Ovary (tissue), 9 donors: ENCODE results near the gene MROH9. TPM values are rescaled to one million over a fixed set of nuclear protein-coding genes. Genes with fewer than 3 reads are reported as not detected.

Experiments
- DNase-seq, 5 donors: peaks; one replicate each; pipeline ENCODE4 v3.0.0-alpha.2; 2019 to 2020
- H3K27ac ChIP-seq, 2 donors: fragments of 200-600 bp; one replicate each; pipeline versions ENCODE4 v1.5.1 to v1.8.0; 2019 to 2022
- H3K27me3 ChIP-seq: fragments of 200-600 bp; one replicate; pipeline ENCODE4 v1.8.0; 2022
- H3K36me3 ChIP-seq: fragments of 200-600 bp; sonication (generic); one replicate; pipeline ENCODE4 v1.5.1; 2019
- H3K4me1 ChIP-seq: one replicate; pipeline ENCODE4 v1.8.1; 2013; ENCODE audit warnings: mild to moderate bottlenecking, moderate library complexity; ENCODE audit not compliant: insufficient read depth
- H3K4me3 ChIP-seq: fragments of 200-600 bp; sonication (generic); one replicate; pipeline ENCODE4 v1.5.1; 2017
- H3K9me3 ChIP-seq, 2 donors: fragments of 200-600 bp in 1 of 2; sonication (generic) in 1 of 2; one replicate each; pipeline versions ENCODE4 v1.5.1 to v1.8.1; 2013 to 2019; ENCODE audit warnings: mild to moderate bottlenecking in 1 of 2, moderate library complexity in 1 of 2
- EP300 ChIP-seq: sonication (generic); formaldehyde crosslinking; IDR thresholded peaks from one replicate; pipeline ENCODE4 v1.6.1; 2017; ENCODE audit warnings: antibody characterized with exemption
- POLR2A ChIP-seq: fragments of 450-650 bp; IDR thresholded peaks from one replicate; pipeline ENCODE4 v1.6.1; 2017; ENCODE audit warnings: antibody characterized with exemption, mild to moderate bottlenecking, moderate library complexity
- WGBS, 3 donors: extraction: QIAGEN DNeasy Blood & Tissue Kit in 1 of 3; methylation state at CpG; one replicate each; pipeline versions ENCODE4 v1.1.5 to v1.1.7; 2013 to 2017; 5-methylcytosine and 5-hydroxymethylcytosine counted together
- intact Hi-C, 4 donors: fragments of 100-400 bp; cut with DNase I; formaldehyde crosslinking; loops; one replicate each; pipeline versions ENCODE4 v1.11.0 to v1.15.1; 2022 to 2023
- polyA plus RNA-seq, 2 donors: library from polyadenylated mRNA; stranded (reverse); fragments of 200-250 nt in 1 of 2; fragments of 350-450 nt in 1 of 2; fragmentation: Illumina TruSeq in 1 of 2; extraction: RNeasy Lipid Tissue Mini Kit (QIAGEN cat#74804) in 1 of 2; gene quantifications; one replicate each; pipeline ENCODE4 v1.2.3, GENCODE V29; 2013 to 2014
- total RNA-seq, 7 donors: library from RNA; depleted of rRNA in 2 of 7; stranded (reverse); fragments of >200 nt in 2 of 7; fragmentation: NEBNext Ultra II Directional in 3 of 7; extraction: Animal tissue kit (Norgen Biotek cat#: 25700) in 3 of 7; gene quantifications; one replicate each; pipeline versions ENCODE4 v1.1.0 to v1.2.4, GENCODE V29; 2016 to 2023
- TF ChIP-seq, protein P1 (sequence below), 3 donors: fragments of 450-650 bp in 2 of 3; fragments of 200-600 bp in 1 of 3; IDR thresholded peaks; one replicate each; pipeline versions ENCODE4 v1.5.1 to v1.8.0; 2016 to 2022; ENCODE audit warnings: antibody characterized with exemption in 3 of 3, mild to moderate bottlenecking in 1 of 3
- donor health status: DM: no; HTN: no; CAD: no; lungs with moderate emphysema.
- donor health status: DM: no; HTN: no; CAD: no.
- donor health status: Bipolar disorder and iron deficiency.
- donor health status: DM: yes; HTN: yes; CAD: no.
- donor health status: DM: no; HTN: no; CAD: no.
- donor health status: DM: yes; HTN: yes; CAD: no.

MROH9 gene
- total and polyA plus RNA-seq, 9 donors, result 0.07 to 1.3 (median 0.16) TPM; not detected in 5

DNA sequence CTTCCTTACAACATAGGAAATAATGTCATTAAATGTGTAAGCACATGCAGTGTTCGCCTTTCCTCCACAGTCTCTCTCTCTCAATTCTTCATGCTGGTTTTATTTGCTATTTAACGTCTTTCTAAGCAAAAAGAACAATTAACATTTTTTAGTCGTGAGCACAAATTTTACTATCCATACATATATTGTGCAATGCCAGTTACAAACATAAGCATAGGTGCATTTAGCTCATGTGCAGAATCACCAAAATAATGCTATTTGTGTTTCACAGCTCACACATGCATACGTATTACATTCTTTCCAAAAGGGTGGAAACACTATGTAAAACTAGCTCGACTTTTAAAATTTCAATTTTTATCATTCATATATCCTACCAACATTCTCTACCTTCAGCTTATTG lies 52.1 kb downstream of the MROH9 start:
- intact Hi-C loops, result no loop called here
- TF ChIP-seq EP300, result no peak
- TF ChIP-seq, protein P1, sequence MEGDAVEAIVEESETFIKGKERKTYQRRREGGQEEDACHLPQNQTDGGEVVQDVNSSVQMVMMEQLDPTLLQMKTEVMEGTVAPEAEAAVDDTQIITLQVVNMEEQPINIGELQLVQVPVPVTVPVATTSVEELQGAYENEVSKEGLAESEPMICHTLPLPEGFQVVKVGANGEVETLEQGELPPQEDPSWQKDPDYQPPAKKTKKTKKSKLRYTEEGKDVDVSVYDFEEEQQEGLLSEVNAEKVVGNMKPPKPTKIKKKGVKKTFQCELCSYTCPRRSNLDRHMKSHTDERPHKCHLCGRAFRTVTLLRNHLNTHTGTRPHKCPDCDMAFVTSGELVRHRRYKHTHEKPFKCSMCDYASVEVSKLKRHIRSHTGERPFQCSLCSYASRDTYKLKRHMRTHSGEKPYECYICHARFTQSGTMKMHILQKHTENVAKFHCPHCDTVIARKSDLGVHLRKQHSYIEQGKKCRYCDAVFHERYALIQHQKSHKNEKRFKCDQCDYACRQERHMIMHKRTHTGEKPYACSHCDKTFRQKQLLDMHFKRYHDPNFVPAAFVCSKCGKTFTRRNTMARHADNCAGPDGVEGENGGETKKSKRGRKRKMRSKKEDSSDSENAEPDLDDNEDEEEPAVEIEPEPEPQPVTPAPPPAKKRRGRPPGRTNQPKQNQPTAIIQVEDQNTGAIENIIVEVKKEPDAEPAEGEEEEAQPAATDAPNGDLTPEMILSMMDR (IDR thresholded peaks at IDR 0.05), result no peak
- no peak for TF ChIP-seq POLR2A

DNA sequence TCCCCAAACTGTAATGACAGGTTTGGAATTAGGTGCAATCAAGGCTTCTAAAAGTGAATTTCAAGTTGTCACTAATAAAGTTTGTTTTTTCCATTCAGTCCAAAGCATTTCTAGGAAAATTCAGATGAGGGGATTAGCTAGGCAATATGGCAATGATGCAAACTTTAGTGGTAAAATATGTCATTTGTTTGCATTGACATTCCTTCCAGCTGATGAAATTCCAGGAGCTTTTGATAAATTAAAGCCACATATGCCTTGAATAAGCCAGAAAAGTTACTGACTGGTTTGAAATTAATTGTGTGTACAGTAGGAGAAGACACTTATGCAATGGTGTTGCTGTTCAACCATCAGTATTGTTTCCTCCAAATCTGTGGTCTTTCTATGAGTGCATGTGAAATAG lies 57.8 kb downstream of the MROH9 start:
- no peaks in the 10 kb centered on the region for H3K36me3 ChIP-seq
- DNase-seq, result no peak
- no peak overlapping the region for H3K27ac ChIP-seq
- no peaks in the 10 kb centered on the region for H3K27me3 ChIP-seq
- H3K9me3 ChIP-seq, result no peaks in the 10 kb centered on the region
- intact Hi-C loops, result no loop called here
- no peak overlapping the region for H3K4me3 ChIP-seq
- no peak for TF ChIP-seq POLR2A
- no peaks in the 10 kb centered on the region for H3K4me1 ChIP-seq

More for the DNA sequence above, 52.1 kb downstream of the MROH9 start:
- no peak overlapping the region for H3K27ac ChIP-seq
- no peaks in the 10 kb centered on the region for H3K9me3 ChIP-seq
- no peak for DNase-seq
- 90 to 97% (median 92%) methylated on average over 5 of the region's 5 CpGs for WGBS, 3 donors
- no peaks in the 10 kb centered on the region for H3K27me3 ChIP-seq
- H3K36me3 ChIP-seq, result no peaks in the 10 kb centered on the region
- no peaks in the 10 kb centered on the region for H3K4me1 ChIP-seq
- H3K4me3 ChIP-seq, result no peak overlapping the region

DNA sequence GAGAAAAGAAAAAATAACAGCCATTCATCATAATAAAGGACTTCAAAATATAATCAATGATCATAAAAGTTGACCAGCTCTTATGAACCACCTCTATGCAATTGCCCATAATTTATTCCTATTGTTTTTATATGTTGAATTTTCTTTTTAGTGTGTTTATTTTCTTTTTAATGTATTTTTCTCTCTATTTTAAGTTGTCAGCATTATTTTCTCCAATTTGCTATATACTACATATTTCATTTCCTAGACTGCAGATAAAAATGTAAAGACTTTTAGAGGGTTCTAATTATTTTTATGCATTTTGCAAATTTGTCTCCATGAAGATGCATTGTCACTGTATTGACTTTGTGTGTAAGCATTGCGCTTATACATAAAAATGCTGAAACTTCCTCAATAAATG lies 58.4 kb downstream of the MROH9 start:
- H3K4me3 ChIP-seq, result no peak overlapping the region
- H3K27me3 ChIP-seq, result no peaks in the 10 kb centered on the region
- H3K27ac ChIP-seq, result no peak overlapping the region
- TF ChIP-seq, protein P1 (IDR thresholded peaks at IDR 0.05), result no peak
- no peak for TF ChIP-seq EP300
- no peak for TF ChIP-seq POLR2A
- H3K9me3 ChIP-seq, result no peaks in the 10 kb centered on the region
- no peaks in the 10 kb centered on the region for H3K4me1 ChIP-seq
- H3K36me3 ChIP-seq, result no peaks in the 10 kb centered on the region
- DNase-seq, result no peak
- WGBS, 3 donors, result 98 to 100% (median 99%) methylated on average over 1 of the region's 1 CpG
- intact Hi-C loops, result no loop called here

DNA sequence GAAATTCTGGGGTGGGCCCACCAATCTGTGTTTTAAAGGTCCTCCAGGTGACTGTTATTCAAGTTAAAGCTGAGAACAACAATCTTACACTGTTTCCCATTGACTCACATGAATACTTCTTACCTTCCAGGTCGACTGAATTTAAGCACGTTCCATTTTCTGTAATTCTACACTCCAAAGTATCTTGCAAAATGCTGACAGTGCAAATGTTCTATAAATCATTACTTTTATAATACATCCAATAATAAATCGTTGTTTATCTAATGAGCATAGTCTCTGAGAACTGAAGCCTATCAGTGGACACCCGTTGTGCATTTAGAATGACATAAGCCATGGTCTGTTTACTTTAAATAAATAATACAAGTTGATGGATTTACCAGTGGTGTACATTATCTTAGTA lies 79.5 kb downstream of the MROH9 start:
- H3K27me3 ChIP-seq, result no peaks in the 10 kb centered on the region
- TF ChIP-seq EP300 (no peak), POLR2A (no peak)
- TF ChIP-seq, protein P1 (IDR thresholded peaks at IDR 0.05), result no peak
- no peaks in the 10 kb centered on the region for H3K4me1 ChIP-seq
- no peak for DNase-seq
- 62 to 67% (median 66%) methylated on average over 4 of the region's 4 CpGs for WGBS, 3 donors
- H3K9me3 ChIP-seq, result no peaks in the 10 kb centered on the region
- H3K4me3 ChIP-seq, result no peak overlapping the region
- H3K27ac ChIP-seq, result no peak overlapping the region
- H3K36me3 ChIP-seq, result no peaks in the 10 kb centered on the region
- intact Hi-C loops, result no loop called here

DNA sequence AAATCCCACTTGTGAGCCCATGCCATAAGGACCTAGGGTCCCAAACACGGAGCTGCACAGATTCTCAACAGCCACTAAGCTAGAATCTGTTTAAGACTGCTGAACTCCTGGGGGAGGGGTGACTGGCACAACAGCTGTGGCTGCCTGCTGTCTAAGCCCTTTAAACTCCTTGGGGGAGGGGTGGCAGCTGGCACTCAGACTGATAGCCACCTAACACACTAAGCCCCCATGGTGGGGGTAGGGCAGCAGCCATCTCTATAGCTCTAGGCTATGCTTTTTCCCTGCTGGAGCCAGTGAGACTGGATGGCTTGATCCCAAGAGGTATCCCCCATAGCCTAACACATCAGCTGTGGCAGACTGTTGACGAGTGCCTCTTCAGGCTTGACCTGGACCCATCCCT lies 82.1 kb downstream of the MROH9 start:
- Histone ChIP-seq H3K4me1 (no peaks in the 10 kb centered on the region), H3K27ac (no peak overlapping the region), H3K9me3 (no peaks in the 10 kb centered on the region), H3K36me3 (no peaks in the 10 kb centered on the region), H3K27me3 (no peaks in the 10 kb centered on the region), H3K4me3 (no peak overlapping the region)
- WGBS, 3 donors, result 82 to 97% (median 86%) methylated on average over 2 of the region's 2 CpGs
- TF ChIP-seq, protein P1 (IDR thresholded peaks at IDR 0.05), result no peak
- TF ChIP-seq POLR2A, result no peak
- TF ChIP-seq EP300, result no peak
- DNase-seq, result no peak
- intact Hi-C loops, result no loop called here
